Activated naive CD4-positive, alpha-beta T cell treated with anti-CD3 and anti-CD28 coated beads, Interleukin-2, amount 50 U/mL, for 16 hours (primary cell): Measurements from ENCODE around the gene ADAM8.
A peak's percentile ranks its signal among the peaks of the same experiment; 100 is the strongest.

Experiments used
- DNase-seq: peaks from one replicate; pipeline ENCODE4 v3.0.0-alpha.2; 2020

Gene ADAM8

DNA sequence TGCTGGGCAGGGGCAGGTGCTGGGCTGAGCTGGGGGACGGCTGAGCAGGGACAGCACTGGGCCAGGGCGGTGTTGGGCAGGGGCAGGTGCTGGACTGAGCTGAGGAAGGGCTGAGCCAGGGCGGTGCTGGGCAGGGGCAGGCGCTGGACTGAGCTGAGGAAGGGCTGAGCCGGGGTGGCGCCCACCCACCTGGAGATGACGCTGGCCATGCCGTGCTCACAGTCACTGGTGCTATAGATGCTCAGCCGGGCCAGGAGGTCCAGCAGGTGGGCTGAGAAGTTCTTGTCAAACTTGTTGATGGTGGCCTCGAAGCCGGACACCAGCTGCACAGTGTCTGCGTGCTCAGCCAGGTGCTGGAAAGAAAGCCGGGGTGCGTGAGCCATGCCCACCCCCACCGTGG, 4.4 kb upstream of the ADAM8 start:
- no peak for DNase-seq

DNA sequence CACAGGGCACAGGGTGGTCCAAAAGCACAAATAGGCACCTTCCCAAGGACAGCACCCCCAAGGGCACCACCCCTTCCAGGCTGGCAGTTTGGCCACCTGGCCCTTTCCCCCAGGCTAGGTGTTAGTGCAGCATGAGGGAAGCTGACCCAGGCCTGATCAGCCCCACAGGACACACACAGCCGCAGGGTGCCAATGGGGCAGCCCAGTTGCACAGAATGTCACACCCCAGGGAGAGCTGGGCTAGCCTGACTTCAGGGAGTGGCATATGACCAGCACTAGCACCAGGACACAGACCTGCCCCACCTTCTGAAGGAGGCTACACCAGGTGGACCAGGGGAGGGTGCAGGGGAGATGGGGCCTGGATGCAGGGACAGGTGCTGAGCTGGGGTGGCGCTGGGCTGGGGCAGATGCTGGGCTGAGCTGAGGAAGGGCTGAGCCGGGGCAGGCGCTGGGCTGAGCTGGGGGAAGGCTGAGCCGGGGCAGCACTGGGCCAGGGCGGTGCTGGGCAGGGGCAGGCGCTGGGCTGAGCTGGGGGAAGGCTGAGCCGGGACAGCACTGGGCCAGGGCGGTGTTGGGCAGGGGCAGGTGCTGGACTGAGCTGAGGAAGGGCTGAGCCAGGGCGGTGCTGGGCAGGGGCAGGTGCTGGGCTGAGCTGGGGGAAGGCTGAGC, 3.9 kb upstream of the ADAM8 start:
- DNase-seq: no peak

DNA sequence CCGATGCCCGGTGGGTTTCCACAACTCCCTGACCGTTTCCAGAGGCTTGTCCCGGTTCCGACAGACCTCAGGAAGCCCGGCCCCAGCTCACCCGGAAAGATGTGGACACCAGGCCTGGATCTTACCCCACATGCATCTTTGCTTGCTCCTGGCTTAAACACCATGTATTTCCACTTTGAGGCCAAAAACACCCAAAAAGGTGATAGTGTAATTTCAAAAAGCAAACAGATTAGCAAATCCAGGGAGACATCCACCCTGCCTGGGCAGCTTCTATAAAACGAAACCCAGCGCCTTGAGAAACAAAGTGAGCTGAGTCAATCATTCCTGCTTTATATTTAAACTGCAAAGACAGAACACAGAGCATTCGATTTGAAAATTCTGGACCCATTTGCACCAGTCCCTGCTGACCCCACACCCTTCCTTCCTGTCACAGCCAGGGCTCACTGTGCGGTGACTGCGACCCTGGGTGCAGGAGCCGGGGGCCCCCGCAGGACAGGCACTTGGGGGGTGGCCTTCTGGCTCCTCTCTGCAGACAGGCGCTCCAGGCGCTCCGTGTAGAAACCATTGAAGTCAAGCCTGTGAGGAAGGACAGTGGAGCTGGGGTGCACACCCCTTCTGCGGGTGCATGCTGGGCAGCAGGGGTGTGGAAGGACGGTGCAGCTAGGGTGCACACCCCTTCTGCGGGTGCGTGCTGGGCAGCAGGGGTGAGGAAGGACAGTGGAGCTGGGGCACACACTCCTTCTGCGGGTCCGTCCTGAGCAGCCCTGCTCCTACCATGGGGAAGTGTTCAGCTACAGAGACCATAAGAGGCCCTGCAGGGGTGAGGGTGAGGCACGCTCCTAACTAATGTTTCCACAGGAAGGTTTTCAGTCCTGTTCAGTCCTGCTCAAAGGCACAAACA, 2.9 kb upstream of the ADAM8 start:
- no peak for DNase-seq

DNA sequence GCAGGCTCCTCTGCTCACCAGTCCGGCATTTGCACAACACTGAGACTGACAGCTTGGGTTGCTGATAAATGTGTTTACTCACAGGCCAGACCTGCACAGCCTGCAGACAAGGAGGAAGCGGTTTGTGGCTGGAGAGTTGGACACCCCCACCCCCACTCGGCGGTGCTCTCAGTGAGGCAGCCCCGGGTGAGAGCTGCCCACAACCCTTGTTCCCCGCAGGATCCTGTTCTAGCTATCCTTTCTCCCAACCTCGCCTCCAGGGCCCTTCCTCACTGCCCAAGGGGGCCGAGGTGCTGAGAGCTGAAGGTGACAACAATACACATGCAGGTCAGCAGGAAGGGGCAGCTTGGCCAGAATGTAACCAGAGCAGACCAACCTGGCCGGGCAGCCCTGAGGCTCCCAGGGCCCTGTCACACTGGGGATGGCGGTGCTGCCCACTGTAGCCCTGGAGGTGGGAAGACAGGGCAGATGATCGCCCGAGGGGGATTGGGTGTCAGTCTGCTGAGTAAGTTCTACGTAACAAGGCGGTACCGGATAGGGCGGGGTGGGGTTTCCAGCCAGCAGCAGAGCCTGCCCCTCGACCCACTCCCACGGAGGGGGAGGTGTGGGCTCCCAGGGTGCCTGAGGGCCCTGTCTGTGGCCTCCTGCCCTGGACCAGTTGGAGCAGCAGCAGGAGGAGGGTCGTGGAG, 2.1 kb upstream of the ADAM8 start:
- no peak for DNase-seq

DNA sequence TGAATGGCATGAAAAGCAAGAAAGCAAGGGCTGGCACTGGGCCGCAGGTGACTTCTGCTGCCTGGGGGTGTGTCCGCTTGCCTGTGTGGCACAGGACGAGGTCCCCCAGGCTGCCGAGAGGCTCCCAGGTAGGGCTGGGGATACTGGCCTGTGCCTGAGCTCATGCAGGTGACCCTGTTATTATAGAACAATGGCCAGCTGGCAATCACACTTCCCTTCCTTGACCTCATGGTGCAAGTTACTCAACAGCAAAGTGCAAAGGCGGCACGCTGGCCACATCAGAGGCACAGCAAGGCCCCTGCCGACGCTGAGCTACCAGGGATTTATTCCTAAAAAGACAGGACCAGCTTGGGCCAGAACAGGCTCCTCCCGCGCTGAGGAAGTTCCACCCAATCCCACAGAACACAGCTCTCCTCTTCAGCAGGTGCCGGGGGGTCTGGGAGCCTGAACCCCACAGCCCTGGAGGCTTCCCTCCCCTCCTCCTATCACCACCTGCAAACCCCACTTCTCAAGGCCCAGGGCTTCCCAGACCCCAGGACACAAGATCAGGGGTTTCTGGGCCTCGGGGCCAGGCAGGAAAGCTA, 1.4 kb upstream of the ADAM8 start:
- no peak for DNase-seq

DNA sequence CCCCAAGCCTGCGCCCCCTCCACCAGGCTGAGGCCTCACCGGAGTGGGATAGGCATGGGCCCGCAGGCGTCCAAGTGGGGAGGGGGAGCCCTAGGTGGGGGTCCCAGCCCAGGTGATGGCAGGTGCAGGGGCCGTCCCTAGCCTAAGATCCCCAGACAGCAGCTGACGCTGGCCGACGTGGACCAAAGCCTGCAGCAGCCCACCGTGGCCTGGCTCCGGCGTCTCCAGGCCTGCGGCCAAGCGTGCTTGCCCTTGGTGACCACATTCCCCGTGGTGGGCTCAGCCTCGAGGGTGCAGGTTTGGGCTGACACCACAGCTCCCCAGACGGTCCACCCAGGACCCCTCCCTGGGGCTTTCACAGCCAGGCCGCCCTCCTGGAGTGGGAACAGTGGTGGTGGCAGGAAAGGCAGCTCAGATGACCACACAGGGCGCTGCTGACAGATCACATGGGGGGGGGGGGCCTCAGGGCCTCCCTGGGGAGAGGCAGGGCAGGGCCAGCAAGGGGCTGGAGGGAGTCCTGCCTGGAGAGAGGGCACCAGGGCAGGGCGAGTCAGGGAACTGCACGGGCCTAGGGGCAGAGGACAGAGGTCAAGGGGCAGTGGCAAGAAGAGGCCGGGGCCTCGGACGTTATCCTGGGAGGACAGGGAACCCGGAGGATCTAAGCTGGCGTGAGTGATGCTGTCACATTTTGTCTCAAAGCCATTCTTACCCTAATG, 767 bp upstream of the ADAM8 start:
- DNase-seq: no peak

DNA sequence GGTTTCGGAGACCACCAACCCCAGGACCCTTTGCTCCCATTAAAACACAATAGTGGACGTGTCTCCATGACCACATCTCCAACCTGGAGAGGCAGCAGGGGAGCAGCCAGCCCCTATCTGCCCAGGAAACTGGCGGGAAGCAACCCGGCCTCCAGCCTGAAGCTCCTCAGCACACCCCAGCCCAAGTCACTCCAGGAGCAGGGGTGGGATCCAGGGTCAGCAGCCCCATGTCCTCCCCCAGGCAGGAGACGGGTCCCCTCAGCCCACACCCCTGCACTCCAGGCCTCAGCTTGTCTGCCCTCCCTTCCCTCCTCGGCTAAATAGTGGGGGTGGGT, 601 bp downstream of the ADAM8 start:
- no peak for DNase-seq

DNA sequence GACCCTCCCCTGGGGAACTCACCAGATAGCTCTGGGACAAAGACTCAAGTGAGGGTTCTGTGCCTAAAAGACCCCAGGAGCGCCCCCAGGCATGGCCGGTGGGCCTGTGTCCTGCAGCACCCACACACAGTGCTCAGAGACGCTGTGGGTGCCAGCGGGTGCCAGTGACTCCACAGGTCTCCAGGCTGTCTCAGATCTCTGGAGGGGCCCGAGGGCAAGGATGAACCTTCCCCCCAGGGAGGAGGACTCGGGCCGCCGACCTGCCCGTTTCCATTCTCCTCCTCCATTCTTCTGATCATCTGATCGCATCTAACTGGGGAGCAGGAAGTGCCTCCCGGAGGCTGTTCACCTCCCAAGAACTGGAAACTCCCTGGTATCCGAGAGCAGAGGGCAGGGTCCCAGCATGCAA, 980 bp downstream of the ADAM8 start:
- peak; percentile 42 for DNase-seq

DNA sequence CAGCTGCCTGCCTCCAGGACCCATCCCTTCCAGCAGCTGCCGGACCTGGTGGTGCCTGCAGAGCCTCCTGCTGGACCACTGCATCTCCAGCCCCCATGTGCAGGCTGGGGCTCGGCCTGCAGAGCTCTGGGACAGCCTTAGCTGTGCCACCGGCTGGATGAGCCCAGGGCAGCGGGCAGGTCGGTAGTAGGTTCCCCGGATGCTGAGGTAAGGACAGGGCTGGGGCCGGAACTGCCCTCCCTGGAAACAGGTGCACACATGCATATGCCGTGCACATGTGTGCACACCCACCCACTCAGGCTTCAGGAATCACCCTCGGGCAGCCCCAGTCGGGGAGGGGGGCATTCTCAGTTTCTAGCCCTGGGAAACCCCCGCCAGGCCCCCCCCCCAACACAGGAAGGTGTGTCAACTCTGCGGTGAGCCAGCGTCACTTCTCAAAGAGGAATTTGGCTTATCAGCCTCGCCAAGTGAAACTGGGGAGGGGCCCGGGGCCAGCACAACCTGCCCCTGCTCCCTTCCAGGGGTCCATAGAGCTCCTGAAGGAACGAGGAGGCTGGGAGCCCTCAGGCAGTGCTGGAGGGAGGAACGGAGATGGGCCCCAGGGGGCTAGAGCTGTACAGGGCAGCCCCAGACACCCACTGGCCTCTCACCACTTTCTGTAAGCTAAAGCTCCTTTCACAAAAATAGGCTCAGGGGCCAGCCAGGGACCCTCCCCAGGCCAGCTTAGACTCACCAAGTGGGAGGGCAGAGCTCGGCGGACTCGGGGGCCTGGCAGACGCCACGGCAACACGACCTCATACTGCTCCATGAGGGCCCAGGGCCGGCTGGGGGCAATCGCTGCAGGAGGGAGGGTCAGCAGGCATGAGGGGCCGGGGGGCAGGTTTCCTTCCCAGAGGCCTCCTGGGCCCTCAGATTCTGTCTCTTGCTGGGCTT, 1.7 kb downstream of the ADAM8 start:
- peak; percentile 83 for DNase-seq

DNA sequence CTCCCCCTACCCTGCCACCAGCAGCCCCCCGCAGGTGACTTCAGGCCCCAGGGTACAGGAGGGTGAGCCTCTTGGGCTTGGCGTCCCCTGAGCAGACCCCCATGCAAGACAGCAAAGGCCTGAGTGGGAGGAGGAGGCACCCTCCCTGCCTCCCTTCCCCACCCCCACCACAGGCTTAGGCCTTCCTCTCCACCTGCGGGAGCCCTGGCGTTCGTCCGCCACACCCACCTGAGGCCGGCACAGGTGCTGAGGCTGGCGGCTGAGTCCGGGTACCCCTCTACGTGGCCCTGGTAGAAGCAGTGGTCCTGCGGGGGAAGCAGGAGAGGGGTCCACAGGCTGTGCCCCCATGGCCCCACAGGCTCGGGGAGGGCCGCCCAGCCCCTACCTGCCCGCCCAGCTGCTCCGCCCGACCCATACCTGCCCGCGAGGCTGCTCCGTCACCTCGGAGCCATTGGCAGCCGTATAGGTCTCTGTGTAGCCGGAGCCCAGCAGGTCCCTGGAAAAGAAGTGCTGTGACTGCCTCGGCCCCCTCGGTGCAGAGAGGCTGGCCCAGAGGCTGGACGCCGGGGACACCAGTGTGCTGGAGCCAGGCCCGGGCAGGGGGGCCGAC, 3.0 kb downstream of the ADAM8 start:
- no peak for DNase-seq

DNA sequence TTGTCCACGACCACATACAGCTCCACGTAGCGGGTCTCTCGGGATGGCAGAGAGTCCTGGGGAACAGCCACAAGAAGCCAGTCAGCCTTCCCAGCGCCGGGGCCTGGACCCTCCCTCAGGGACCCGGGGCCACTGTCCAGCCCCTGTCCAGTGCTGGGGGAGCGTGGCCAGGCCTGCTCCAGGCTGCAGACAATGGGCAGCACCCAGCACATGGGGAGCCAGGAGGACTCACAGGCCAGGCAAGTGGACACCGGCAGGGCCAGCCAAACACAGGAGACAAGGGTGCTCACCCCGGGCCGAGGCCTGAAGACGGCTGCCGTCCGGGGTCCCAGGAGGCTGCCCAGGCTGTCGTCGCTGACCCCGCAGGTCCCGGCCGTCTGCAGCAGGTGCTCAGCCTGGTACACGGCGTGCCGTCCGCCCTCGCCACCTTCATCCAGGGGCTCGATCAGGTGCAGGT, 3.7 kb downstream of the ADAM8 start:
- no peak for DNase-seq

DNA sequence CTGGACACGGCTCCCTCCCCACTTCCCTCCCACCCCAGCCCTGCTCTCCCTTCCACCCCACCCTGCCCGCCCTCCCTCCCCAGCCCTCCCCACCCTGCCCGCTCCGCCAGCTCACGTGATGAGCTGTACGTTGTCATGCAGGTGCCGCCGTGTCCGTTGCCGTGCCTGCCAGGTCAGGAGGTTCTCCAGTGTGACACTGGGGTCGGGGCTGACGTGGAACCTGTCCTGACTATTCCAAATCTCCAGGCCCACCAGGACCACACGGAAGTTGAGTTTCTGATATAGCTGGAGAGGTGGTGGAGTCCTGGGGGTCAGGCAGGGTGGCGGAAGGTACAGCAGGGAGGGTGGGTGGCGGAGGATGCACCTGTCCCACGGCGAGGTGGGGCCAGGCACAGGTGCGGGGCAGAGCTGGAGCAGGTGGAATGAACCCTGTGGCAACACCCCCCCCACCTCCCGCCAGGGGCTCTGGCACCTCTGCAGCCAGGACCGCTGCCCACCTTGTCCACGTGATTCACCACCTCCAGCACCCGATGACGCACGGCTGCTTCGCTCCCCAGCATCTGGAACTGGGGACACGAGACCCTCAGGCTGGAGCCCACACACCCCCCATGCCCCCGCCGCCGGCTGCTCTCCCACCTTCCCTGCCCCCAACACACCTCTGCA, 4.2 kb downstream of the ADAM8 start:
- DNase-seq: no peak

DNA sequence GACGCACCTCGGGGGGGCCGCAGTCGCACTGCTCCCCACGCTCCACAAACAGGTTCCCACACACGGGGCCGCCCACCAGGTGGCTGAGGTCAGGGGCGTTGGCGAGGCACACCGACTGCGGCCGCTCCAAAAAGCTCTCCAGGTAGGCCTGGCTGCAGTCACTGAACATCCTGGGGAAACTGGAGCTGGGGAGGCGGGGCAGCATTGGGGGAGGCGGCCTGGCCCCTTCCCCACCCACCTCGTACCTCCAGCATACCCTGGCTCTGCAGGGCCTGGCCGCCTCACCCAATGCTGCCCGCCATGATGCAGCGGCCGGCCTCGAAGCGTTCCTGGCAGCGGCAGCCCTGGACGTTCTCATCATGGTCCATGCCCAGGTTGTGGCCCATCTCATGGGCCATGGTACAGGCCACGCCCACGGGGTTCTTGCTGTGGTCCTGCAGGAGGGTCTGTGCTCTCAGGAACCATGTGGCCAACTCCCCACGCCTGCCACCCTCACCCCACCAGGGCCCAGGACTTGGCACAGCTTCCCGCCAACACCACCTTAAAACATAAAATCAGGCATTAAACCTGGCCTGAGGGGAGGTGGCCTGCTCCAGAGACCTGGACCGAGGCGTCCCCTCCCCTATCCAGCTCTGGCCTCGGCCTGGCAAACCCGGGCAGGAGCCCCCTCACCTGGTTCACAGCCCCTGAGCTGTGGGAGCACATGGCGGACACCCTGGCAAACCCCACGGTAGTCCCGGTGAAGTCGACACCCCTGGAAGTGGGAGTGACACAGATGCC, 5.0 kb downstream of the ADAM8 start:
- DNase-seq: no peak

DNA sequence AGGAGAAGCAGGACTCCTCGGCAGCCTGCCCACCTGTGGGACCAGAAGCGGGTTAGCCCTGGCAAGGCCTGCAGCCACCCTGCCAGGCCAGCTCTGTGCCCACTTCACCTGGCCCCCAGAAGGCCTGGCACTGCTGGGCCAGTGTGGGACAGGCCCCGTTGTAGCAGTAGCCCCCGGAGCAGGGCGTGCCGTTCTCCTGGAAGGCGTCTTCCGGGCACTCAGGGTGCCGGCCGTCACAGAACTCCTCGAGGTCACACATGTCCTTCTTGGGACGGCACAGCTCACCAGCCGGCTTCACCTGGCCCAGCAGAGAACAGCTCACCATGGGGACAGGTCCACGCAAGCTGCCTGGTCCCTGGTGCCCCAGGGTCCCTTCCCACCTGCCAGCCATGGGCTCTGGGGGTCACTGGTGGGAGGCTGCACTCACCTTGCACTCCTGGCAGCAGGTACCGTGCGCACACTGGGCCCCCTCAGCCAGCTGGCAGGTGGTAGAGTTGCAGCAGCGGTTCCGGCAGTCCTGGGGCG, 5.8 kb downstream of the ADAM8 start:
- DNase-seq: no peak

DNA sequence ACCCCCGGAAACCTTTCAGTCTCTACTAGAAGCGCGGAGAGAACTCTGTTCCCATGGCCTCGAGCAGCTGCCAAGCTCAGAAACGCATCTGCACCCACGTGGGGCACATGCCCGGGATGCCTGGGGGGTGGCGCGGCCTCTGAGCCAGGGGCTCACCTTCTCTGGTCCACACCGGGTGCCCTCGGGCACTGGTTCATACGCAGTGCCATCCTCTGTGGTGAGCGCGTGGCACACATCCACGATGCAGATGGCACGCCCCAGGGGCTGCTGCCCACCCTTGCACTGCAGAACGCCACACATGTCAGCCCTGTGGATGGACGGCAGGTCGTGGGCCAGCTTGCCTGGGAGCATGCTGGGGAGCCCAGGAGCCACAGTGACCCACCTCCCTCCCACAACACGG, 6.5 kb downstream of the ADAM8 start:
- DNase-seq: no peak

DNA sequence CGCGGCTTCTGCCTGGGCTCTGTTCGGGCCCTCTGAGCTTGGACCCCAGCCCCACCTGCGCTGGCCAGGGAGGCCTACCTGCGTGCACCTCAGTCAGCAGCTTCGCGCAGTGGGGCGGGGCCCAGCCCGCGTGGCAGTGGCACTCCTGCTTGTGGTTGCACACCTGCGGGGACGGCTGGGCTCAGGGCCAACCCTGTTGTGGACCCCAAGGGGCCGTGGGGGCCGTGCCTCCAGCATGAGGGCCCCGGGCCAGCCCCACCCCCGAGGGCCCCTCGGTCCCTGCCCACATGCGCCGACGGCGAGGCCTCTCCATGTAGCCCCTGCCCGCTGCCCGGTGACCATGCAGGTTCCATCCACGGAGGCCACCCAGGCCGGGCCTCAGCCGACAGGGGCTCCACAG, 7.3 kb downstream of the ADAM8 start:
- no peak for DNase-seq

DNA sequence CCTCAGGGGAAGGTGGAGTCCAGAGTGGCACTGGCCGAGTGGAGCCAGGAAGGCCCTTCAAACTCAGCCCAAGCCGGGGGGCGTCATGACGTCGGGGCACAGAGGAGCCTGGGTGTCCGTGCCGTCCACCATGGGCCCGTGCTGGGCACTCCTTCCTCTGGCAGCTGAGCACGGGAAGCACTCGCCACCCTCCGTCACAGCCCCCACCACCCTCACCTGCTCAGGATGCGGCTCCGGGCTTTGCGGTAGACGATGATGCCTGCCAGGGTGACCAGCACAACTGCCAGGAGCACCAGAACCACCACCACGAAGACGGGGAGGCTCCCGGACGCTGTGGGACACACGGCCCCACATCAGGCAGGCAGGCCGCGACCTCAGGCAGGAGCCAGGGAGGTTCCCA, 8.1 kb downstream of the ADAM8 start:
- no peak for DNase-seq

DNA sequence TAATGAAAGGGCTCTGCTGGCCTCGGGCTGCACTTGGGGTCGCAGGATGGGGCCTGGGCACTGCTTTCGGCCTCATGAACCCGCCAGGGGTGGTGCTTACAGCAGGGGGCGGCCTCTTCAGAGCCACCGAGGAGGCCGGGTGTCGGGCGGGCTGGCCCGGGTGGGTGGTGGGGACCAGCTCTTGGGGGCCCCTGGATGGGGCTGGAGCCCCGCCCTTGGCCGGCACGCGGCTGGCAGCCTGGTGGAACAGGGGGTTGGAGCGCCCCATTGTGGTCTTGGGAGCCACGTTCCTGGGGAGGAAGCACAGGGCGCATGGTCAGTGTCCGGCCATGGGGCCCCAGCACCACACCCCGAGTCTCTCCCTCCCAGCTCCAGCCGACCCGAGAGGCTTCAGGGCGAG, 8.8 kb downstream of the ADAM8 start:
- no peak for DNase-seq

DNA sequence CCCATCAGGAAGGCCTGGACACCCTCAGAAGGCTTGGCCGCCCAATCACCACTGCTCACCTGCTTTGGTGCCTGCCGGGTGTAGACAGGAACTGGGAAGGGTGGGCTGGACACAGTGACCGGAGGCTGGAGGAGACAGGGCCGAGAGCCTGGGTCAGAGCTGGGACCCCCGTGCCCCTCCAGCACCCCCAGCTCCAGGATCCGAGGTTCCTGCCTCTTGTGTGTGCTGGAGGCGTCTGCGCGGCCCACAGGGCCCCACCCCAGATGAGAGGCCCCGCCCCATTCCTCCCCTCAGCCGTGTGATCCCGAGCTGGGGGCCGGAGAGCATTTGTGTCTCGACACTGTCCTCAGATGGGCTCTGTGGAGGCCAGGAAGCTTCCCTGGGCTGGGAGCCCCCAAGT, 9.4 kb downstream of the ADAM8 start:
- no peak for DNase-seq
